ENCODE measurements around the gene PACRG. TPM values are rescaled to one million over a fixed set of nuclear protein-coding genes. Genes with fewer than 3 reads are reported as not detected.

PACRG gene
- total and polyA plus RNA-seq, 4 donors = 0.47 to 3.8 (median 2.4) TPM

GRCh38 chr6:163309491-163310026, 581.8 kb downstream of the PACRG start:
- Histone ChIP-seq H3K4me1 (ENCODE audit: control insufficient read depth in 4 of 4, insufficient read depth in 4 of 4, low read length in 3 of 4) (no peaks in the 10 kb centered on the region), H3K4me3 (ENCODE audit: low read depth in 1 of 3, low read length in 3 of 3) (no peak overlapping the region), H3K27me3 (ENCODE audit: control insufficient read depth in 4 of 4, insufficient read depth in 4 of 4, low read length in 3 of 4) (no peaks in the 10 kb centered on the region), H3K9ac (ENCODE audit: low read depth in 1 of 2, low read length in 2 of 2) (no peak overlapping the region), H3K36me3 (ENCODE audit: control insufficient read depth in 4 of 4, insufficient read depth in 3 of 4, low read depth in 1 of 4, low read length in 3 of 4) (no peaks in the 10 kb centered on the region), H3K27ac (ENCODE audit: low read depth in 1 of 2, low read length in 2 of 2) (no peak overlapping the region), H3K9me3 (ENCODE audit: control insufficient read depth in 4 of 4, low read length in 3 of 4) (no peaks in the 10 kb centered on the region)
- DNase-seq (ENCODE audit: low spot score) = no peak
- TF ChIP-seq MAX (IDR thresholded peaks at IDR 0.05) (no peak), NR2F2 (IDR thresholded peaks at IDR 0.05) (no peak), EGR1 (IDR thresholded peaks at IDR 0.05; ENCODE audit: low read depth in 2 of 2) (no peak), SP1 (IDR thresholded peaks at IDR 0.05) (no peak), FOXA1 (IDR thresholded peaks at IDR 0.05) (no peak), YY1 (IDR thresholded peaks at IDR 0.05) (no peak)
- 79% methylated on average over 13 of the region's 13 CpGs for WGBS

DNA sequence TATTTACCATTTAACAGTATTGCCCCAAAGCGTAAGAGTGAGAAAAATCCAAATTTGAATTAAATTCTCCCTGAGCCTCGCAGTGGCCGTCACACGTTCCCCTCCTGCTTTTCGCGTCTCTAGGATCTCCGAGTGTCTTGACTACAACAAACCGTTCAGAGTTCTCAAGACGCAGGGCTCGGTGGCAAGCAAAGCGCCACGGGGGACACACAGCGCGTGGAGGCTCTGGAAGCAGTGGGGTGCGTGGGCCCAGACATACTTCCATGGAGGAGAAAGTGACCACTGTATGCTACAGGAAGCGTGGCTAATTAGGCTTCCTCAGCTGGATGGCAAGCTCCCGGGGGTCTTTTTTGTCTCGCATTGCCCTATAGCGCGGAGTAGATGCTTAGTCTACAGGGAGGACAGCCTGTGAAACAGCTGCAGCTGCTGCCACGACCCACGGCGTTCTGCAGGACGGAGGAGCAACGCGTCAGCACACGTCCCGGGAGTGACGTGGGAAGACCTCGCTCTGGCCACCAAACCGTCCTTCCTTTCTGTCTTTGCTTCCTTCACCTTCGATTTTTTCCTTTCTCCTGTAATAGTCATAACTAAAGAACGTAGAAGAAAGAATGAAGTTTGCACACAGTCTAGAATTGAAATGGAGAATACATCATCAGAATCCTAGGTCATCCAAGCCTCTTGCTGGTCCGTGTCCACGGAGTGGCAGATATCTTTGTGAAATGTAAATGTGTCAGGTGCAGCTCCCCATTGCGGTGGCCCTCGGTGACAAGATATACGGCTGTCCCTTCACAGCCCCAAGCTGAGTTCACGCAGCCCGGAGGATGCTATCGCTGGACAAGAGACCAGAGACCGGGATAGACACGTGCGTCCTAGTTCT, 582.6 kb downstream of the PACRG start:
- no peak overlapping the region for H3K9ac ChIP-seq (ENCODE audit: low read depth in 1 of 2, low read length in 2 of 2)
- H3K27ac ChIP-seq (ENCODE audit: low read depth in 1 of 2, low read length in 2 of 2) = no peak overlapping the region
- H3K4me3 ChIP-seq (ENCODE audit: low read depth in 1 of 3, low read length in 3 of 3) = no peak overlapping the region
- H3K9me3 ChIP-seq (ENCODE audit: control insufficient read depth in 4 of 4, low read length in 3 of 4) = no peaks in the 10 kb centered on the region
- DNase-seq (ENCODE audit: low spot score) = no peak
- H3K36me3 ChIP-seq (ENCODE audit: control insufficient read depth in 4 of 4, insufficient read depth in 3 of 4, low read depth in 1 of 4, low read length in 3 of 4) = no peaks in the 10 kb centered on the region
- no peak for TF ChIP-seq JUND (IDR thresholded peaks at IDR 0.05)
- TF ChIP-seq TAF1 (conservative IDR thresholded peaks at IDR 0.05) = no peak
- no peak for TF ChIP-seq CTCF (IDR thresholded peaks at IDR 0.05; ENCODE audit: low read depth, low read length, missing input control)
- no peak for TF ChIP-seq RAD21 (IDR thresholded peaks at IDR 0.05)
- TF ChIP-seq SP1 (IDR thresholded peaks at IDR 0.05) = no peak
- no peak for TF ChIP-seq GABPA (IDR thresholded peaks at IDR 0.05 in 1 of 2, conservative IDR thresholded peaks at IDR 0.05 in 1 of 2)
- no peak for TF ChIP-seq FOXA2 (IDR thresholded peaks at IDR 0.05)
- TF ChIP-seq EGR1 (IDR thresholded peaks at IDR 0.05; ENCODE audit: low read depth in 2 of 2) = no peak
- H3K4me1 ChIP-seq (ENCODE audit: control insufficient read depth in 4 of 4, insufficient read depth in 4 of 4, low read length in 3 of 4) = no peaks in the 10 kb centered on the region
- H3K27me3 ChIP-seq (ENCODE audit: control insufficient read depth in 4 of 4, insufficient read depth in 4 of 4, low read length in 3 of 4) = no peaks in the 10 kb centered on the region
- WGBS = 95% methylated on average over 44 of the region's 44 CpGs

DNA sequence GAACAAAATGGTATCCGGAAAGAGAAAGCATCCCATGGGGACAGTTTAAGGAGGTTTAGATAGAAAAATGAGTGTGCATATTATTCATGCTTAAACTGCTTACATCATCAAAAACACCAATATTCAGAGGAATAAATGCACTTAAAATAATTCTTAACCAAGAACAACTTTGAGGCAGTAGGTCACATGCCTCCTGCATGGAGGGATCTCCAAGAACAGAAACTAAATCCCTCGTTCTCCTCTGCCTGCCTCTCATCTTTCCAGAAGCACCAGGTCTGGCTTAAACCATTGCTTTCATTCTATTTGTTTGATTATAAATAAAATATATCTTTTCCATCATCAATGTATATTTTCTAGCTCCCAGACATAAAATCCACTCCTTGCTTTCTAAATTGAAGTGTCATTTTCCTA, 583.2 kb downstream of the PACRG start:
- no peaks in the 10 kb centered on the region for H3K36me3 ChIP-seq (ENCODE audit: control insufficient read depth in 4 of 4, insufficient read depth in 3 of 4, low read depth in 1 of 4, low read length in 3 of 4)
- TF ChIP-seq REST (IDR thresholded peaks at IDR 0.05) (no peak), MAX (IDR thresholded peaks at IDR 0.05) (no peak), HNF4A (conservative IDR thresholded peaks at IDR 0.05) (no peak), ZBTB33 (IDR thresholded peaks at IDR 0.05) (no peak), HNF4G (IDR thresholded peaks at IDR 0.05) (no peak), NR2F2 (IDR thresholded peaks at IDR 0.05) (no peak), YY1 (IDR thresholded peaks at IDR 0.05) (no peak), FOXA1 (IDR thresholded peaks at IDR 0.05) (no peak), GABPA (IDR thresholded peaks at IDR 0.05 in 1 of 2, conservative IDR thresholded peaks at IDR 0.05 in 1 of 2) (no peak), JUND (IDR thresholded peaks at IDR 0.05) (no peak), RXRA (IDR thresholded peaks at IDR 0.05) (no peak), EGR1 (IDR thresholded peaks at IDR 0.05; ENCODE audit: low read depth in 2 of 2) (no peak), FOXA2 (IDR thresholded peaks at IDR 0.05) (no peak)
- TF ChIP-seq, protein P1, sequence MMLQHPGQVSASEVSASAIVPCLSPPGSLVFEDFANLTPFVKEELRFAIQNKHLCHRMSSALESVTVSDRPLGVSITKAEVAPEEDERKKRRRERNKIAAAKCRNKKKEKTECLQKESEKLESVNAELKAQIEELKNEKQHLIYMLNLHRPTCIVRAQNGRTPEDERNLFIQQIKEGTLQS (IDR thresholded peaks at IDR 0.05) = no peak
- WGBS = 86% methylated on average over 2 of the region's 2 CpGs
- no peak overlapping the region for H3K4me3 ChIP-seq (ENCODE audit: low read depth in 1 of 3, low read length in 3 of 3)
- H3K9ac ChIP-seq (ENCODE audit: low read depth in 1 of 2, low read length in 2 of 2) = no peak overlapping the region
- no peak for DNase-seq (ENCODE audit: low spot score)
- H3K9me3 ChIP-seq (ENCODE audit: control insufficient read depth in 4 of 4, low read length in 3 of 4) = no peaks in the 10 kb centered on the region
- H3K4me1 ChIP-seq (ENCODE audit: control insufficient read depth in 4 of 4, insufficient read depth in 4 of 4, low read length in 3 of 4) = no peaks in the 10 kb centered on the region
- no peaks in the 10 kb centered on the region for H3K27me3 ChIP-seq (ENCODE audit: control insufficient read depth in 4 of 4, insufficient read depth in 4 of 4, low read length in 3 of 4)
- H3K27ac ChIP-seq (ENCODE audit: low read depth in 1 of 2, low read length in 2 of 2) = no peak overlapping the region
